ENCODE measurements around the gene SLC25A18. TPM values are rescaled to one million over a fixed set of nuclear protein-coding genes. Genes with fewer than 3 reads are reported as not detected.
A peak's percentile ranks its signal among the peaks of the same experiment; 100 is the strongest.
"Not testable (repeated sequence)": the region's sequence is repeated elsewhere in the genome, so short reads cannot be mapped to it uniquely, and the experiment has no call there.

Gene SLC25A18
- total RNA-seq, 1 donor from 2014 or later, result 1.4 TPM

GRCh38 chr22:17554814-17555213, 8.5 kb upstream of the SLC25A18 start:
- no peak for DNase-seq (ENCODE audit: extremely low spot score, unreplicated experiment)
- Mint-ChIP-seq H3K36me3 (peaks cover 3% of the 10 kb centered on the region), H3K4me1 (ENCODE audit: unreplicated experiment) (no peaks in the 10 kb centered on the region), H3K27me3 (no peaks in the 10 kb centered on the region), H3K4me3 (no peak overlapping the region), H3K27ac (no peak overlapping the region), H3K9me3 (no peaks in the 10 kb centered on the region)
- TF ChIP-seq CTCF (conservative IDR thresholded peaks at IDR 0.05), result no peak

GRCh38 chr22:17559188-17559587, 4.1 kb upstream of the SLC25A18 start:
- Mint-ChIP-seq H3K27ac (no peak overlapping the region), H3K4me3 (no peak overlapping the region), H3K9me3 (no peaks in the 10 kb centered on the region), H3K27me3 (no peaks in the 10 kb centered on the region), H3K4me1 (ENCODE audit: unreplicated experiment) (peaks cover 15% of the 10 kb centered on the region), H3K36me3 (no peaks in the 10 kb centered on the region)
- no peak for TF ChIP-seq CTCF (conservative IDR thresholded peaks at IDR 0.05)
- DNase-seq (ENCODE audit: extremely low spot score, unreplicated experiment), result no peak

- Mint-ChIP-seq H3K9me3 (no peaks in the 10 kb centered on the region), H3K4me3 (no peak overlapping the region), H3K4me1 (ENCODE audit: unreplicated experiment) (peaks cover 15% of the 10 kb centered on the region), H3K36me3 (no peaks in the 10 kb centered on the region), H3K27me3 (no peaks in the 10 kb centered on the region), H3K27ac (no peak overlapping the region)
- no peak for DNase-seq (ENCODE audit: extremely low spot score, unreplicated experiment)
- no peak for TF ChIP-seq CTCF (conservative IDR thresholded peaks at IDR 0.05)
These were observed 666 bp downstream of the SLC25A18 start for GRCh38 chr22:17563936-17564391.

- not testable (repeated sequence) for H3K4me3 Mint-ChIP-seq; H3K27me3 Mint-ChIP-seq; H3K27ac Mint-ChIP-seq; DNase-seq (ENCODE audit: extremely low spot score, unreplicated experiment); H3K36me3 Mint-ChIP-seq; H3K9me3 Mint-ChIP-seq
- H3K4me1 Mint-ChIP-seq (ENCODE audit: unreplicated experiment), result peaks cover 35% of the 10 kb centered on the region
These were observed 2.9 kb downstream of the SLC25A18 start for GRCh38 chr22:17566016-17566687.

- Mint-ChIP-seq H3K4me1 (ENCODE audit: unreplicated experiment) (peaks cover 39% of the 10 kb centered on the region), H3K27me3 (no peaks in the 10 kb centered on the region), H3K36me3 (no peaks in the 10 kb centered on the region), H3K4me3 (no peak overlapping the region), H3K9me3 (no peaks in the 10 kb centered on the region), H3K27ac (no peak overlapping the region)
- TF ChIP-seq CTCF (conservative IDR thresholded peaks at IDR 0.05), result no peak
- DNase-seq (ENCODE audit: extremely low spot score, unreplicated experiment), result no peak
These were observed 3.5 kb downstream of the SLC25A18 start for GRCh38 chr22:17566776-17567175.

GRCh38 chr22:17569971-17570511, 6.7 kb downstream of the SLC25A18 start:
- Mint-ChIP-seq H3K36me3 (no peaks in the 10 kb centered on the region), H3K27me3 (no peaks in the 10 kb centered on the region), H3K9me3 (no peaks in the 10 kb centered on the region), H3K27ac (peak overlapping the region; percentile 53), H3K4me3 (peak overlapping the region; percentile 20), H3K4me1 (ENCODE audit: unreplicated experiment) (peaks cover 24% of the 10 kb centered on the region)
- no peak for TF ChIP-seq CTCF (conservative IDR thresholded peaks at IDR 0.05)
- DNase-seq (ENCODE audit: extremely low spot score, unreplicated experiment), result no peak

Measured in type B pancreatic cell (in vitro differentiated cells).